Calu3 (cell line): ENCODE data around the gene SHPK. TPM values are rescaled to one million over a fixed set of nuclear protein-coding genes. Genes with fewer than 3 reads are reported as not detected.

ENCODE experiments used
- BruUV-seq: library from RNA; stranded (reverse); fragments of 400-500 nt; replicated peaks from 2 replicates; lab custom pipeline; 2021; lab: Mats Ljungman, UMichigan
- CTCF ChIA-PET: fragments of 300-600 bp; sonication (Branson Sonifier 250); formaldehyde crosslinking; loops from one replicate; lab custom pipeline; 2022; ENCODE audit warnings: antibody characterized with exemption; lab: Charles Lee
- DNase-seq: peaks from one replicate; pipeline ENCODE4 v3.0.0; 2022
- H3K27ac Mint-ChIP-seq: one replicate; pipeline ENCODE4 v1.8.0; 2022; ENCODE audit warnings: mixed read lengths; ENCODE audit not compliant: unreplicated experiment
- H3K27me3 Mint-ChIP-seq: one replicate; pipeline ENCODE4 v1.8.0; 2022; ENCODE audit warnings: mixed read lengths; ENCODE audit not compliant: unreplicated experiment
- H3K36me3 Mint-ChIP-seq: one replicate; pipeline ENCODE4 v1.8.0; 2022; ENCODE audit warnings: mild to moderate bottlenecking, moderate library complexity, mixed read lengths; ENCODE audit not compliant: insufficient read depth, unreplicated experiment
- H3K4me1 Mint-ChIP-seq: one replicate; pipeline ENCODE4 v1.8.0; 2022; ENCODE audit warnings: mild to moderate bottlenecking, low read depth, mixed read lengths; ENCODE audit not compliant: unreplicated experiment
- H3K4me3 Mint-ChIP-seq: one replicate; pipeline ENCODE4 v1.8.0; 2022; ENCODE audit warnings: mild to moderate bottlenecking, low read depth, moderate library complexity, mixed read lengths; ENCODE audit not compliant: unreplicated experiment
- H3K9me3 Mint-ChIP-seq: one replicate; pipeline ENCODE4 v1.8.0; 2022; ENCODE audit warnings: low read depth, mixed read lengths; ENCODE audit not compliant: unreplicated experiment
- intact Hi-C: fragments of 100-400 bp; cut with micrococcal nuclease; formaldehyde crosslinking; loops from one replicate; pipeline ENCODE4 v1.10.0; 2022; ENCODE audit not compliant: unreplicated experiment
- total RNA-seq: library from RNA; stranded (reverse); gene quantifications from 2 replicates; pipeline ENCODE4 v1.2.3, GENCODE V29; 2022
- TF ChIP-seq, protein P1 (sequence below): fragments of 200-600 bp; IDR thresholded peaks from one replicate; pipeline ENCODE4 v1.8.0; 2022; ENCODE audit warnings: antibody characterized with exemption; ENCODE audit not compliant: unreplicated experiment

Gene SHPK
- total RNA-seq, 1 experiment from 2014 or later, result 9.4 TPM

DNA sequence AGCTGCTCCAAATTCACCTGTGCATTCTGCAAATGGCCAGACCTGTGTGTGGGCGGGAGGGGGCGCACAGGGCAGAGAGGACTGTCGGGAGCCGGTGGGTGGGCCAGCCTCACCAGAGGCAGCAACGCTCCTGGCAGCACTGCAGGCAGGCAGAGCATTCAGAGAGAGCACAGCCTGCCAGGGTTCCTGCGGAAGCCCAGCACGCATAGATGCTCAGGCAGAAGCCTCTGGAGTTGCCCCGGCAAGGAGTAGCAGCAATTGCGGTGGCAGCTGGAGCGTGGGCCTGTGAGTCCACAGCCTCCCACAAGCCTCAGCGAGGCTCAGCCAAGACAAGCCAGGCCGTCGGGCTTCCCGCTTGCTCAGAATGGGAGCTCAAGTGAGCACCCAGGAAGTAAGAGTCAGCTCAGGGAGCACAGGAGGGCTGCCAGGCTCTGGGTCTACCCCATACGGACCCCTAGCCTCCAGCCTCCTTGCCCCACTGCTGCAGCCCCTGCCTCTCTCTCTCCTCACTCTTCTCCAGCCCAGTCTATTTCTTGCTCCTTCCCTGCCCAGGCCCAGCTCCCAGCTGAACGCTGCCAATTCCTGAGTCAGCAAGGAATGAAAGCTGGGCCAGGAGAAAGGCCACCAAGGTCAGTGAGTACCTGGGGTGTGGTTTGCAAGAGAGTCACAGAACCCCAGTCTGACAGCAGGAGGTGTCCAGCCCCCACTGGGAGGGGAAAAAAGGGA is 42.2 kb upstream of the SHPK start:
- Mint-ChIP-seq H3K36me3 (peaks cover 3% of the 10 kb centered on the region), H3K4me1 (no peaks in the 10 kb centered on the region), H3K9me3 (no peaks in the 10 kb centered on the region), H3K27ac (no peak overlapping the region), H3K4me3 (no peak overlapping the region), H3K27me3 (no peaks in the 10 kb centered on the region)
- TF ChIP-seq, protein P1, sequence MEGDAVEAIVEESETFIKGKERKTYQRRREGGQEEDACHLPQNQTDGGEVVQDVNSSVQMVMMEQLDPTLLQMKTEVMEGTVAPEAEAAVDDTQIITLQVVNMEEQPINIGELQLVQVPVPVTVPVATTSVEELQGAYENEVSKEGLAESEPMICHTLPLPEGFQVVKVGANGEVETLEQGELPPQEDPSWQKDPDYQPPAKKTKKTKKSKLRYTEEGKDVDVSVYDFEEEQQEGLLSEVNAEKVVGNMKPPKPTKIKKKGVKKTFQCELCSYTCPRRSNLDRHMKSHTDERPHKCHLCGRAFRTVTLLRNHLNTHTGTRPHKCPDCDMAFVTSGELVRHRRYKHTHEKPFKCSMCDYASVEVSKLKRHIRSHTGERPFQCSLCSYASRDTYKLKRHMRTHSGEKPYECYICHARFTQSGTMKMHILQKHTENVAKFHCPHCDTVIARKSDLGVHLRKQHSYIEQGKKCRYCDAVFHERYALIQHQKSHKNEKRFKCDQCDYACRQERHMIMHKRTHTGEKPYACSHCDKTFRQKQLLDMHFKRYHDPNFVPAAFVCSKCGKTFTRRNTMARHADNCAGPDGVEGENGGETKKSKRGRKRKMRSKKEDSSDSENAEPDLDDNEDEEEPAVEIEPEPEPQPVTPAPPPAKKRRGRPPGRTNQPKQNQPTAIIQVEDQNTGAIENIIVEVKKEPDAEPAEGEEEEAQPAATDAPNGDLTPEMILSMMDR, result no peak
- intact Hi-C loops, result no loop called here
- no TSS peak for BruUV-seq
- no peak for DNase-seq
- CTCF ChIA-PET, result interaction anchor here (0.5 kb wide), 1 partner anchor 175 kb away, joined by 4 read pairs; no protein-coding TSS in a partner anchor

DNA sequence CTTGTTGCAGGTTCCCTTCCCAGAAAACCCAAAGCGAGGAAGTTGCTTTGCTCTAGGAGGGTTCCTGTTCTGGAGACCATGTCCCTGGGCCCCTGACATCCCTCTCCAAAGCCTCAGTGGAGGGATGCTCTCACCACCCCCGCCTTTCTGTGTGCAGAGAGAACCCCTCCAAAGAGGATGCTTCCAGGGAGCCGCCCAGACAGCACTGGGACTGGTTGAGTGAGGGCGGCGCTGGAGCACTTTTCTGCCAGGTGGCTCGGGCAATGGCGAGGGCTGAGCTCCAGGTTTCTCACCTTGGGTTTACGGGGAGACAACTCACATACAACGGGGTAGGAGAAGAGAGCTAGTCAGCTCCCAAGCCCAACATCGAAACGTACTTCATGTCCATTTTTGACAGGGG is 39.8 kb upstream of the SHPK start:
- Mint-ChIP-seq H3K36me3 (peaks cover 8% of the 10 kb centered on the region), H3K4me1 (no peaks in the 10 kb centered on the region), H3K4me3 (no peak overlapping the region), H3K9me3 (no peaks in the 10 kb centered on the region), H3K27me3 (no peaks in the 10 kb centered on the region), H3K27ac (no peak overlapping the region)
- no TSS peak for BruUV-seq
- no peak for DNase-seq
- TF ChIP-seq, protein P1, result no peak
- intact Hi-C loops, result no loop called here
- CTCF ChIA-PET, result no interaction called here

GRCh38 chr17:3672571-3672970 is 36.5 kb upstream of the SHPK start:
- CTCF ChIA-PET, result no interaction called here
- intact Hi-C loops, result no loop called here
- no peak overlapping the region for H3K27ac Mint-ChIP-seq
- no peaks in the 10 kb centered on the region for H3K4me1 Mint-ChIP-seq
- no peaks in the 10 kb centered on the region for H3K27me3 Mint-ChIP-seq
- TF ChIP-seq, protein P1, result no peak
- DNase-seq, result no peak
- H3K9me3 Mint-ChIP-seq, result no peaks in the 10 kb centered on the region
- H3K4me3 Mint-ChIP-seq, result no peak overlapping the region
- H3K36me3 Mint-ChIP-seq, result peaks cover 32% of the 10 kb centered on the region
- BruUV-seq, result no TSS peak

DNA sequence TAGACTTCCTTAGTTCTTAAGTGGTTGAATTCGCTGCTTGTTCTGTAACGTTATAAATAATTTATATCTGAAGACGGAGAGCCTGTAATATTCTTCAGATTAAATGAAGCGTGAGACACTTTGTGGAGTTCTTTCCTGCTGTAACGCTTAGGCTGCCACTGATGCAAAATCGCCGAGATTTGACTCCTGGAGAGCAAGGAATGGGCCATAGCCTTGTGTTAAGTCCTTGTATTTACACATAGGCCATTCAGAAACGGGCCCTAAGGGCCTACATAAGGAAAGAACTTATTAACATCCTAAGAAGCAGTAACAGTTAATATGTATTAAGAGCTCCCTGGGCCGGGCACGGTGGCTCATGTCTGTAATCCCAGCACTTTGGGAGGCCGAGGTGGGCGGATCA is 33.5 kb upstream of the SHPK start:
- TF ChIP-seq, protein P1, result no peak
- intact Hi-C loops, result no loop called here
- Mint-ChIP-seq H3K36me3 (peaks cover 58% of the 10 kb centered on the region), H3K4me1 (peaks cover 10% of the 10 kb centered on the region), H3K9me3 (no peaks in the 10 kb centered on the region), H3K27ac (peak overlapping the region; percentile 82), H3K27me3 (no peaks in the 10 kb centered on the region), H3K4me3 (peak overlapping the region; percentile 91)
- no TSS peak for BruUV-seq
- DNase-seq, result no peak
- CTCF ChIA-PET, result no interaction called here
